Stimulated activated naive B cell treated with anti-CD40 and anti-IgM and Interleukin-4, amounts not matched to agents 10 μg/mL and 1 μg/mL and 100 μg/mL, for 72 hours (primary cell): Measurements from ENCODE around the gene NT5C3B.
A peak's percentile ranks its signal among the peaks of the same experiment; 100 is the strongest.

Source experiments
- ATAC-seq, 2 donors: fragments of 150-1000 bp; cut with Tn5 transposase; replicated peaks; 2 replicates each; pipeline ENCODE4 v1.10.0; 2021; ENCODE audit warnings: moderate library complexity in 1 of 2
- DNase-seq: peaks from one replicate; pipeline ENCODE4 v3.0.0; 2021
- H3K27ac Mint-ChIP-seq: one replicate; pipeline ENCODE4 v1.8.0; 2022; ENCODE audit warnings: mild to moderate bottlenecking, mixed read lengths
- H3K27me3 Mint-ChIP-seq, 2 donors: one replicate each; pipeline ENCODE4 v1.8.0; 2022; ENCODE audit warnings: mixed read lengths in 2 of 2
- H3K36me3 Mint-ChIP-seq, 2 donors: one replicate each; pipeline ENCODE4 v1.8.0; 2022; ENCODE audit warnings: mixed read lengths in 2 of 2, mild to moderate bottlenecking in 1 of 2
- H3K4me1 Mint-ChIP-seq, 2 donors: one replicate each; pipeline ENCODE4 v1.8.0; 2022; ENCODE audit warnings: mixed read lengths in 2 of 2, mild to moderate bottlenecking in 1 of 2
- H3K4me3 Mint-ChIP-seq, 2 donors: one replicate each; pipeline ENCODE4 v1.8.0; 2022; ENCODE audit warnings: mild to moderate bottlenecking in 2 of 2, mixed read lengths in 2 of 2, moderate library complexity in 1 of 2
- H3K9me3 Mint-ChIP-seq, 2 donors: one replicate each; pipeline ENCODE4 v1.8.0; 2022; ENCODE audit warnings: mixed read lengths in 2 of 2, mild to moderate bottlenecking in 1 of 2

NT5C3B gene

GRCh38 chr17:41811549-41812380, 24.3 kb downstream of the NT5C3B start, which contains the start of gene P3H4:
P3H4 (minus strand) TSS chr17:41811949; CDS start chr17:41811915, 34 bp downstream.
- peak; percentile 90 to 92 for ATAC-seq
- H3K4me3 Mint-ChIP-seq, result peak within 1 kb of the TSS; percentile 88 to 92

GRCh38 chr17:41810659-41811548, 25.1 kb downstream of the NT5C3B start:
- ATAC-seq (peak; percentile 40 to 48), DNase-seq (no peak)
- Mint-ChIP-seq H3K9me3 (no peaks in the 10 kb centered on the region), H3K36me3 (no peaks in the 10 kb centered on the region), H3K27ac (no peak overlapping the region), H3K4me3 (peak overlapping the region; percentile 88 to 92), H3K4me1 (peaks cover 14 to 25% of the 10 kb centered on the region in 2 donors), H3K27me3 (peaks cover 20 to 43% of the 10 kb centered on the region in 2 donors)

More at GRCh38 chr17:41811549-41812380, 24.3 kb downstream of the NT5C3B start, which contains the start of gene P3H4:
- no peaks in the 10 kb centered on the region for H3K9me3 Mint-ChIP-seq
- peak; percentile 73 for DNase-seq
- H3K27me3 Mint-ChIP-seq, result peaks cover 20 to 36% of the 10 kb centered on the region in 2 donors
- peak within 1 kb of the TSS; percentile 56 for H3K27ac Mint-ChIP-seq
- H3K36me3 Mint-ChIP-seq, result no peaks in the 10 kb centered on the region
- H3K4me1 Mint-ChIP-seq, result peaks cover 14 to 25% of the 10 kb centered on the region in 2 donors

DNA sequence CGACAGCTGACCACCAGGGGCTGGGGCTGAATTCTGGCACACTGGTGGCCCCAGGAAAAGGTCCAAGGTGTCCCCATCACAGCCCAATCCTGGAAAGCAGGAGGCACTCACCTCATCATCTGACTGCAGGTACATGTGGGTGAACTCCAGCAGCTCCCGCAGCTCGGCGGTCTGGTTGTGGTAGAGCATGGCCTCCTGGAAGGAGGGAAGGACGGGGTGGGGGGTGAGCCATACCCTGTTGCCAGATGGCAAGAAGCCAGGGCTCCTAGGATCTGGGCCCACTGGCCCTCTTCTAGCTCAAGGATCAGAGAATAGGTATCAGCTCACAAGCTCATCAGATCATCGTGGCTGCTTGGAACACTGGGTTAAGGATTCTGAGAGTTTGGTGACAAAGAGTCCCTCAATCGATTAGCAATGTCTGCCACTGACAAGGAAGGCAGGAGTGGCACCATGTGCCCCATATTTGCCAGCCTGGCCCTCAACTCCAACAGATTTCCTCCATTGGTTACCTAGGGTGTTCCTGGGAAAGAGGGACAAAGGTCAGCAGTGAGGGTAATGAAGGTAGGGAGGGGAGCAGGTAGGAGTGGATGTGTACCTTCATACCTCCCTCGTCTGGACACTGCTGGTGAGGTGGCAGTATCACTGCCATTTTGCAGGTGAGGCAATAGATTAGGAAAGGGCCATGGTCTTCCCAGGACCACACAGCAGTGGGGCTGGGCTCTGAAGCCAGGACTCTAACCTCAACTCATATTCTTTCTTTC, 29.2 kb downstream of the NT5C3B start:
- DNase-seq (no peak), ATAC-seq (no peak)
- H3K4me1 Mint-ChIP-seq, result peaks cover 13 to 18% of the 10 kb centered on the region in 2 donors
- H3K36me3 Mint-ChIP-seq, result no peaks in the 10 kb centered on the region
- no peak overlapping the region for H3K4me3 Mint-ChIP-seq
- H3K27me3 Mint-ChIP-seq, result peaks cover 8 to 27% of the 10 kb centered on the region in 2 donors
- no peaks in the 10 kb centered on the region for H3K9me3 Mint-ChIP-seq
- no peak overlapping the region for H3K27ac Mint-ChIP-seq

- Mint-ChIP-seq H3K4me3 (peak overlapping the region in 1 of 2 donors; percentile 20), H3K27ac (no peak overlapping the region), H3K27me3 (peaks cover 0 to 10% of the 10 kb centered on the region in 2 donors), H3K36me3 (no peaks in the 10 kb centered on the region), H3K4me1 (peaks cover 14 to 17% of the 10 kb centered on the region in 2 donors), H3K9me3 (no peaks in the 10 kb centered on the region)
- peak; percentile 67 to 70 for ATAC-seq
- no peak for DNase-seq
Measured at GRCh38 chr17:41803049-41804020, 32.7 kb downstream of the NT5C3B start.

DNA sequence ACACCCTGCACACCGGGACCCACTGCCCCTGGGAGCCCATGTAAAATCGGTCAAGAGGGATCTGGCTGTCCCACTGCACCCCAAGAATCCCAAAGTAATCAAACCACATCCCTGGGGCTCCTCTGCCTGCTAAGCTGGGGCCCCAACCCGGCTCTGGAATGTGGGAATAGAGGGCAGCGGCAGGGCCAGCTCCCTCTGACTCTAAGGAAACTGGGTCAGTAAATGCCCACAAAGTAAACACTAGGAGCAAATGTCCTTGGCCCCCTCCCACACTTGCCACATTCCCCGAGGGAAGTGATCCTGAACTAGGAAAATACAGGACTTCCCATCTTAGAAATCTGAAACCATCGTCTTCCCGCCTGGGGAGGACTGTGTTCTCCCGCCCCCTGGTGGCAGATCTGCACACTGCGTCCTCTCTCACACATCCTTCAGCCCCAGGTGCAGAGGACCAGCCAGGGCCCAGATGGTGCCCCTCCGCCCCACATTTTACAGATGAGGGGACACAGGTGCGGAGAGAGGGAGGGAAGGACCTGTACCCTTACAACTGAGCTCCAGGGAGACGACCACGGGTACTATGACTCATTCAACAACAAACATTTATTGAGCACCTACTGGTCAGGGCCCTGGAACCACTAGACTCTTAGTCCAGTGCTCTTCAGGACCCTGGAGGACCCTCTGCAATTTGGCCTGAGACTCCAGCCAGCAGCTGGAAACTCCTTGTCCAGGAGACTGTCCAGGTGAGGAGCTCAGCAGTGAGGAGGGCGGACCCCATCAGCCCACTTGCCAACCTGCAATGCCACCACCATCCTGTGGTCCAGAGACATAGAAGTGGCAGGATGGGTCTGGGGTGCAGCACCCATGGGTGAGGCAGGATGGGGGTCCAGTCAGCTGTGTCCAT, 34.4 kb downstream of the NT5C3B start:
- DNase-seq (peak; percentile 45), ATAC-seq (peak; percentile 88)
- Mint-ChIP-seq H3K9me3 (no peaks in the 10 kb centered on the region), H3K4me3 (no peak overlapping the region), H3K27me3 (peaks cover 0 to 5% of the 10 kb centered on the region in 2 donors), H3K36me3 (no peaks in the 10 kb centered on the region), H3K27ac (no peak overlapping the region), H3K4me1 (peaks cover 14 to 17% of the 10 kb centered on the region in 2 donors)

- no peak for DNase-seq
- H3K27ac Mint-ChIP-seq, result no peak overlapping the region
- no peaks in the 10 kb centered on the region for H3K36me3 Mint-ChIP-seq
- peaks cover 14 to 17% of the 10 kb centered on the region in 2 donors for H3K4me1 Mint-ChIP-seq
- H3K4me3 Mint-ChIP-seq, result no peak overlapping the region
- no peaks in the 10 kb centered on the region for H3K27me3 Mint-ChIP-seq
- no peaks in the 10 kb centered on the region for H3K9me3 Mint-ChIP-seq
- ATAC-seq, result peak; percentile 17 to 29
Measured at GRCh38 chr17:41800601-41801373, 35.2 kb downstream of the NT5C3B start.

DNA sequence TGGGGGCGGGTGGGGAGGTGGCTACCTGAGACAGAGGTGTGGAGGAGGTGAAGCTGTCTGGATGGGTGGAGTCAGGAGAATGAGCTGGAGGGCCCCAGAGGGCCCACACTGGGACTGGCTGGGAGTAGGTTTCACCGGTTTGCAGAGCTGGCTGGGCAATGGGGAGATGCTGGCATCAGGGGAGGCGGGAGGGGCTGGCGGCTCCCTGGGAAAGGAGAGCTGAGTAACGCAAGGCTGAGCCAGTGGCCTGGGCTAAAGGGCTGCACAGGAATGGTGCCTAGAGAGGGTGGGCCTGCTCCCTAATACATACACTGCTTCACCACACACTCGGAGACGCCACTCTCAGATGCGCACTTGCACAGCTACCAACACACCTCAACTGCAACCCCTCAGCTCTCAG, 36.7 kb downstream of the NT5C3B start:
- H3K9me3 Mint-ChIP-seq, result no peaks in the 10 kb centered on the region
- H3K27ac Mint-ChIP-seq, result no peak overlapping the region
- H3K4me3 Mint-ChIP-seq, result no peak overlapping the region
- peaks cover 14 to 17% of the 10 kb centered on the region in 2 donors for H3K4me1 Mint-ChIP-seq
- no peaks in the 10 kb centered on the region for H3K27me3 Mint-ChIP-seq
- DNase-seq, result no peak
- no peak for ATAC-seq
- no peaks in the 10 kb centered on the region for H3K36me3 Mint-ChIP-seq

- Mint-ChIP-seq H3K27ac (no peak overlapping the region), H3K27me3 (no peaks in the 10 kb centered on the region), H3K4me1 (peaks cover 8 to 9% of the 10 kb centered on the region in 2 donors), H3K4me3 (no peak overlapping the region), H3K9me3 (no peaks in the 10 kb centered on the region), H3K36me3 (no peaks in the 10 kb centered on the region)
- DNase-seq, result no peak
- no peak for ATAC-seq
Measured at GRCh38 chr17:41797377-41797776, 38.7 kb downstream of the NT5C3B start.

DNA sequence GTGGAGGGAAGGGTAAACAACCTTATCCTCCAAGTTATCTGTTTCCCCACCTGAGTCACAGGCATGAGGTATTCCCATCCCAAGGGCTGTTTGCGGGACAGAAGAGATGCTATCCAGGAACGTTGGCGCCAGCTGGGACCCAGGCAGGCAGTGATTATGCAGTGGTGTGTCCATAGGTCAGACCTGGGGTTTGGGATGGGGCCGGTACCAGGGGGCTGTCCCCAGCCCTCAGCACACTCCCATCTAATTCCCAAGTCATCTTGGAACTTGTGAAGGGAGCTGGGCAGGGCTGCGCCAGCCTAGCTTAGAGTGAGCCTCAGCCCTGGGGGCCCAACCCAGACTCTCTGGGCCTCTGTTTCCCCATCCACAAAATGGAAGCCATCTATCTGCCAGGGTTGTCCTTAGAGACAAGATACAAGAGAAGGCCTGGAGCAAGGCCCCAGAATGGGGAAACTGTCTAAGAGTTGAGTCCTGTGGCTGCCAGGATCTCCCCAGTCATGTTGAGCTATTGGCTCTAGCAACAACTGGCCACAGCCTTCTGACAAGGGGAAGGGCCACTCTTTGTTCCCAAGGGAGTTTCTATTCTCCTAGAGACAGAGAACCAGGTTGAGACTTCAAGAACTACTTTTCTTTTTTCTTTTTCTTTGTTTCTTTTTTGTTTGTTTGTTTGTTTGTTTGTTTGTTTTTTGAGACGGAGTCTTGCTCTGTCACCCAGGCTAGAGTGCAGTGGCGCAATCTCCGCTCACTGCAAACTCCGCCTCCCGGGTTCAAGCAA, 39.7 kb downstream of the NT5C3B start:
- DNase-seq (no peak), ATAC-seq (no peak)
- H3K27ac Mint-ChIP-seq, result no peak overlapping the region
- H3K27me3 Mint-ChIP-seq, result no peaks in the 10 kb centered on the region
- no peaks in the 10 kb centered on the region for H3K9me3 Mint-ChIP-seq
- no peak overlapping the region for H3K4me3 Mint-ChIP-seq
- H3K4me1 Mint-ChIP-seq, result peaks cover 1 to 3% of the 10 kb centered on the region in 2 donors
- H3K36me3 Mint-ChIP-seq, result no peaks in the 10 kb centered on the region

DNA sequence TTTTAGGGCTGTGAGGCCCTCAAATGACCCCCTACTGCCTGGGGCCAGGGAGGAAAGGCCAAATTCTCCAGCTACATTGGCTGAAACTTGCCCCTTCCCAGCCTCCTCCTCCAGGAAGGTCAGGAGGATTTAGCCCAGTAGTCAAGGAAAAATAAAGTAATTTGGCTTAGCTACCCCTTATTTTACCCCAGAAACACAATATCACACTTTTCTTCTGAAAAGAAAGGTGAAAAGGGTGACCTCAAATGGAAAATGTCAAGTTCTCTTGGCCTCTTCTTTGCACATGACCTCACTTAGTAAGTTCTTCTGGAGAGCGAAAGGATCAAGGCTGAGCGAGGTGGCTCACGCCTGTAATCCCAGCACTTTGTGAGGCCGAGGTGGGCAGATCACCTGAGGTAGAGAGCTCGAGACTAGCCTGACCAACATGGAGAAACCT, 41.5 kb downstream of the NT5C3B start:
- ATAC-seq (no peak), DNase-seq (no peak)
- no peak overlapping the region for H3K4me3 Mint-ChIP-seq
- H3K9me3 Mint-ChIP-seq, result no peaks in the 10 kb centered on the region
- no peak overlapping the region for H3K27ac Mint-ChIP-seq
- H3K36me3 Mint-ChIP-seq, result no peaks in the 10 kb centered on the region
- H3K27me3 Mint-ChIP-seq, result no peaks in the 10 kb centered on the region
- H3K4me1 Mint-ChIP-seq, result peaks cover 0 to 3% of the 10 kb centered on the region in 2 donors
